K562 (cell line): ENCODE measurements around the gene SYNCRIP. TPM values are rescaled to one million over a fixed set of nuclear protein-coding genes. Genes with fewer than 3 reads are reported as not detected.

ENCODE experiments used
- ARNT ChIP-seq, 2 experiments: fragments of 450-650 bp; IDR thresholded peaks; 2 replicates each; pipeline ENCODE4 v1.6.1; 2016; ENCODE audit warnings: mild to moderate bottlenecking in 1 of 2
- BRF1 ChIP-seq: IDR thresholded peaks from 3 replicates; pipeline ENCODE4 v1.6.1; 2011; ENCODE audit warnings: borderline replicate concordance, mild to moderate bottlenecking; ENCODE audit not compliant: insufficient read length; ENCODE audit errors: extremely low read depth
- DNMT1 ChIP-seq: fragments of 450-650 bp; IDR thresholded peaks from 2 replicates; pipeline ENCODE4 v1.6.1; 2016; ENCODE audit warnings: antibody characterized with exemption, mild to moderate bottlenecking
- HDAC6 ChIP-seq: IDR thresholded peaks from 2 replicates; pipeline ENCODE4 v1.6.1; 2012; ENCODE audit warnings: low read depth, mild to moderate bottlenecking, control low read depth, inconsistent platforms, low read length, moderate library complexity
- KLF16 ChIP-seq: IDR thresholded peaks from 2 replicates; pipeline ENCODE4 v1.6.1; 2016; ENCODE audit warnings: antibody characterized with exemption
- MIER1 ChIP-seq: fragments of 450-650 bp; IDR thresholded peaks from 2 replicates; pipeline ENCODE4 v1.6.1; 2016; ENCODE audit warnings: antibody characterized with exemption, mild to moderate bottlenecking, low read depth
- POLR2A ChIP-seq: fragments of 450-650 bp; conservative IDR thresholded peaks from 2 replicates; pipeline ENCODE4 v1.6.1; 2016
- SAFB ChIP-seq: fragments of 200-400 bp; formaldehyde crosslinking; IDR thresholded peaks from 2 replicates; pipeline ENCODE4 v1.6.1; 2017; ENCODE audit warnings: low read depth, low read length, borderline replicate concordance
- SMAD2 ChIP-seq: fragments of 150-350 bp; IDR thresholded peaks from 2 replicates; pipeline ENCODE4 v1.6.1; 2014; ENCODE audit warnings: low read depth, mild to moderate bottlenecking, low read length
- TRIM24 ChIP-seq, 2 experiments: fragments of 450-650 bp; IDR thresholded peaks; 2 replicates each; pipeline ENCODE4 v1.6.1; 2016
- WHSC1 ChIP-seq: IDR thresholded peaks from one replicate; pipeline ENCODE4 v1.6.1; 2012; ENCODE audit warnings: low read length, control low read depth, inconsistent platforms
- ZFP1 ChIP-seq: fragments of 450-650 bp; formaldehyde crosslinking; IDR thresholded peaks from 2 replicates; pipeline ENCODE4 v1.4.0; 2020; ENCODE audit warnings: mild to moderate bottlenecking, mixed read lengths
- ZNF23 ChIP-seq: fragments of 250-450 bp; sonication (Bioruptor Pico); IDR thresholded peaks from 2 replicates; pipeline ENCODE4 v1.4.0; 2020; ENCODE audit warnings: mild to moderate bottlenecking
- ZNF551 ChIP-seq: fragments of 250-450 bp; sonication (Bioruptor Pico); IDR thresholded peaks from 2 replicates; pipeline ENCODE4 v1.5.0; 2021; ENCODE audit warnings: mild to moderate bottlenecking, moderate library complexity
- ZNF778 ChIP-seq: fragments of 450-650 bp; formaldehyde crosslinking; IDR thresholded peaks from 2 replicates; pipeline ENCODE4 v1.4.0; 2020; ENCODE audit warnings: mild to moderate bottlenecking, moderate library complexity
- ZNF785 ChIP-seq: fragments of 250-450 bp; sonication (Bioruptor Pico); IDR thresholded peaks from 2 replicates; pipeline ENCODE4 v1.4.0; 2020; ENCODE audit warnings: mild to moderate bottlenecking
- ZNF830 ChIP-seq: fragments of 250-450 bp; sonication (Bioruptor Pico); IDR thresholded peaks from 2 replicates; pipeline ENCODE4 v1.5.0; 2021; ENCODE audit warnings: mild to moderate bottlenecking
- polyA plus RNA-seq, 8 experiments: library from polyadenylated mRNA; depleted of rRNA in 4 of 8; stranded (reverse) in 5 of 8; unstranded in 3 of 8; fragments of >200 nt; fragmentation: Nextera tagmentation in 2 of 8; fragmentation: Illumina TruSeq in 1 of 8; extraction: Ambion mirVana in 2 of 8; extraction: Trizol in 1 of 8; gene quantifications; 2 replicates each; pipeline versions ENCODE4 v1.2.1 to v1.2.3, GENCODE V29; 2011 to 2014; ENCODE audit warnings: inconsistent platforms in 1 of 8, missing spikeins in 1 of 8
- total RNA-seq, 7 experiments: library from RNA; depleted of rRNA in 6 of 7; stranded (reverse); fragments of >200 nt in 6 of 7; fragmentation: Illumina TruSeq in 2 of 7; extraction: Trizol in 2 of 7; gene quantifications; 2 replicates each; pipeline versions ENCODE4 v1.2.1 to v1.2.3, GENCODE V29; 2011 to 2021; ENCODE audit warnings: low replicate concordance in 1 of 7
- TF ChIP-seq, protein P1 (sequence below): sonication (generic); formaldehyde crosslinking; IDR thresholded peaks from 2 replicates; pipeline ENCODE4 v1.8.1; 2023; ENCODE audit warnings: mild to moderate bottlenecking, missing genetic modification reagents
- TF ChIP-seq, protein P2 (sequence below): sonication (generic); formaldehyde crosslinking; IDR thresholded peaks from 2 replicates; pipeline ENCODE4 v1.8.1; 2023; ENCODE audit warnings: mild to moderate bottlenecking, missing genetic modification reagents, moderate library complexity
- TF ChIP-seq, protein P3 (sequence below): fragments of 450-650 bp; formaldehyde crosslinking; IDR thresholded peaks from 2 replicates; pipeline ENCODE4 v1.4.0; 2022; ENCODE audit warnings: missing genetic modification characterization
- TF ChIP-seq, protein P4 (sequence below), 2 experiments: fragments of 450-650 bp in 1 of 2; sonication (generic) in 1 of 2; formaldehyde crosslinking in 1 of 2; IDR thresholded peaks in 1 of 2; conservative IDR thresholded peaks in 1 of 2; 2 replicates each; pipeline versions ENCODE4 v1.6.1 to v1.8.1; 2016 to 2023; ENCODE audit warnings: mild to moderate bottlenecking in 2 of 2, moderate library complexity in 2 of 2, inconsistent platforms in 1 of 2, missing genetic modification reagents in 1 of 2
- TF ChIP-seq, protein P5 (sequence below): sonication (generic); formaldehyde crosslinking; IDR thresholded peaks from 2 replicates; pipeline ENCODE4 v1.8.0; 2022; ENCODE audit warnings: mild to moderate bottlenecking, missing genetic modification reagents, borderline replicate concordance

SYNCRIP gene
- total and polyA plus RNA-seq, 9 of the 15 experiments (the other 6 are each of a cell fraction or from before 2014, with no cell fraction given): 46.5 to 295 (median 140) TPM

DNA sequence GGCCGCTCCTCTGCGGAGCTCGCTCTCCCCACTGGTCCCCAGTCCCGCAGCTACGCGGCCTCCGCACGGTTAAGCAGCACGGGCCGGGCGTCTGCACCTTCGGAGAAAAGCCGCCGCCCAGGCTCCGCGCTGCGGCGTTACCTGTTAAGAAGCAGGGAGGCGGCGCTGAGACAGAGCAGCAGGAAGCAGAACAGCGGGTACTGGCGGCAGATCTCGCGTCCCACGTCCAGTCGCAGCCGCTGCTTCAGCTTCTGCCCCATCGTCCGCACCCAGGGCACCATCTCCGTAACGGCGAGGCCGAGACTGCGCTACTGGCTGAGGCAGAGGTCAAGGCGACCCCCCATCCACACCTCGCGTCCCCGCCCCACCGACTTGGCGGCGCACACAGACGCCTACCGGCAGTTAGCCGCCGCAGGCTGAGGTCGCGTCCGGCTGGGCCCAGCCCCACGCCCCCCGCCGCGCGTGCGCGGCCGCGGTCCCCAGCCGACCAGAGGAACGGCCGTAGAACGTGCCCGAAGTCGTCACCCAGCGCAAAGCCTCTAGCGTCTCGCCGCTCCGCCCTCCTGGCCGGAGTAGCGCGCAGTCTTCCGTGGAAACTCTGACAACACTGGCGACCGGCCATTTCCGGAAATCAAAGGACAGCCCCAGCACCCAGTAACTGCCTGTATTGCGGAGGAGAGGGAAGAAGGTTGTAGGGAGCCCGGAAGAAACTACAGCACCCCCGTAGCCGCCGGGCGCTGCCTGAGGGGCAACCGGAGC, 49.1 kb downstream of the SYNCRIP start, which contains the start of gene SNX14 (continued):
- no peak for TF ChIP-seq WHSC1
- TF ChIP-seq ZNF551 (CRISPR knock-in tag): no peak
- no peak for TF ChIP-seq ZNF778 (CRISPR knock-in tag)
- TF ChIP-seq, protein P1, sequence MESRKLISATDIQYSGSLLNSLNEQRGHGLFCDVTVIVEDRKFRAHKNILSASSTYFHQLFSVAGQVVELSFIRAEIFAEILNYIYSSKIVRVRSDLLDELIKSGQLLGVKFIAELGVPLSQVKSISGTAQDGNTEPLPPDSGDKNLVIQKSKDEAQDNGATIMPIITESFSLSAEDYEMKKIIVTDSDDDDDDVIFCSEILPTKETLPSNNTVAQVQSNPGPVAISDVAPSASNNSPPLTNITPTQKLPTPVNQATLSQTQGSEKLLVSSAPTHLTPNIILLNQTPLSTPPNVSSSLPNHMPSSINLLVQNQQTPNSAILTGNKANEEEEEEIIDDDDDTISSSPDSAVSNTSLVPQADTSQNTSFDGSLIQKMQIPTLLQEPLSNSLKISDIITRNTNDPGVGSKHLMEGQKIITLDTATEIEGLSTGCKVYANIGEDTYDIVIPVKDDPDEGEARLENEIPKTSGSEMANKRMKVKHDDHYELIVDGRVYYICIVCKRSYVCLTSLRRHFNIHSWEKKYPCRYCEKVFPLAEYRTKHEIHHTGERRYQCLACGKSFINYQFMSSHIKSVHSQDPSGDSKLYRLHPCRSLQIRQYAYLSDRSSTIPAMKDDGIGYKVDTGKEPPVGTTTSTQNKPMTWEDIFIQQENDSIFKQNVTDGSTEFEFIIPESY (CRISPR knock-in tag): peak; percentile 22
- no peak for TF ChIP-seq DNMT1
- TF ChIP-seq ZNF785 (CRISPR knock-in tag): no peak
- no peak for TF ChIP-seq ZFP1 (CRISPR knock-in tag)
- TF ChIP-seq, protein P2, sequence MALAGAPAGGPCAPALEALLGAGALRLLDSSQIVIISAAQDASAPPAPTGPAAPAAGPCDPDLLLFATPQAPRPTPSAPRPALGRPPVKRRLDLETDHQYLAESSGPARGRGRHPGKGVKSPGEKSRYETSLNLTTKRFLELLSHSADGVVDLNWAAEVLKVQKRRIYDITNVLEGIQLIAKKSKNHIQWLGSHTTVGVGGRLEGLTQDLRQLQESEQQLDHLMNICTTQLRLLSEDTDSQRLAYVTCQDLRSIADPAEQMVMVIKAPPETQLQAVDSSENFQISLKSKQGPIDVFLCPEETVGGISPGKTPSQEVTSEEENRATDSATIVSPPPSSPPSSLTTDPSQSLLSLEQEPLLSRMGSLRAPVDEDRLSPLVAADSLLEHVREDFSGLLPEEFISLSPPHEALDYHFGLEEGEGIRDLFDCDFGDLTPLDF (CRISPR knock-in tag): no peak; the same call in 1 of the 2 replicates
- no peak for TF ChIP-seq HDAC6
- no peak for TF ChIP-seq MIER1
- TF ChIP-seq SAFB: peak; percentile 76
- TF ChIP-seq, protein P3, sequence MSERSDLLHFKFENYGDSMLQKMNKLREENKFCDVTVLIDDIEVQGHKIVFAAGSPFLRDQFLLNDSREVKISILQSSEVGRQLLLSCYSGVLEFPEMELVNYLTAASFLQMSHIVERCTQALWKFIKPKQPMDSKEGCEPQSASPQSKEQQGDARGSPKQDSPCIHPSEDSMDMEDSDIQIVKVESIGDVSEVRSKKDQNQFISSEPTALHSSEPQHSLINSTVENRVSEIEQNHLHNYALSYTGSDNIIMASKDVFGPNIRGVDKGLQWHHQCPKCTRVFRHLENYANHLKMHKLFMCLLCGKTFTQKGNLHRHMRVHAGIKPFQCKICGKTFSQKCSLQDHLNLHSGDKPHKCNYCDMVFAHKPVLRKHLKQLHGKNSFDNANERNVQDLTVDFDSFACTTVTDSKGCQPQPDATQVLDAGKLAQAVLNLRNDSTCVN (CRISPR knock-in tag): no peak
- TF ChIP-seq POLR2A: peak; percentile 88
- no peak for TF ChIP-seq ZNF23 (CRISPR knock-in tag)
- TF ChIP-seq, protein P4, sequence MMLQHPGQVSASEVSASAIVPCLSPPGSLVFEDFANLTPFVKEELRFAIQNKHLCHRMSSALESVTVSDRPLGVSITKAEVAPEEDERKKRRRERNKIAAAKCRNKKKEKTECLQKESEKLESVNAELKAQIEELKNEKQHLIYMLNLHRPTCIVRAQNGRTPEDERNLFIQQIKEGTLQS (IDR thresholded peaks at IDR 0.05): peak; percentile 52; the same call in 1 of the 2 replicates
- TF ChIP-seq, protein P4 (CRISPR knock-in tag; conservative IDR thresholded peaks at IDR 0.05): no peak; the same call in 1 of the 2 replicates
- TF ChIP-seq TRIM24 (IDR thresholded peaks at IDR 0.05): peak in 1 of 2 experiments; percentile 44; a peak in 1 of 4 replicates
- TF ChIP-seq SMAD2: no peak
- no peak for TF ChIP-seq BRF1
- TF ChIP-seq ARNT (IDR thresholded peaks at IDR 0.05): no peak
- TF ChIP-seq, protein P5, sequence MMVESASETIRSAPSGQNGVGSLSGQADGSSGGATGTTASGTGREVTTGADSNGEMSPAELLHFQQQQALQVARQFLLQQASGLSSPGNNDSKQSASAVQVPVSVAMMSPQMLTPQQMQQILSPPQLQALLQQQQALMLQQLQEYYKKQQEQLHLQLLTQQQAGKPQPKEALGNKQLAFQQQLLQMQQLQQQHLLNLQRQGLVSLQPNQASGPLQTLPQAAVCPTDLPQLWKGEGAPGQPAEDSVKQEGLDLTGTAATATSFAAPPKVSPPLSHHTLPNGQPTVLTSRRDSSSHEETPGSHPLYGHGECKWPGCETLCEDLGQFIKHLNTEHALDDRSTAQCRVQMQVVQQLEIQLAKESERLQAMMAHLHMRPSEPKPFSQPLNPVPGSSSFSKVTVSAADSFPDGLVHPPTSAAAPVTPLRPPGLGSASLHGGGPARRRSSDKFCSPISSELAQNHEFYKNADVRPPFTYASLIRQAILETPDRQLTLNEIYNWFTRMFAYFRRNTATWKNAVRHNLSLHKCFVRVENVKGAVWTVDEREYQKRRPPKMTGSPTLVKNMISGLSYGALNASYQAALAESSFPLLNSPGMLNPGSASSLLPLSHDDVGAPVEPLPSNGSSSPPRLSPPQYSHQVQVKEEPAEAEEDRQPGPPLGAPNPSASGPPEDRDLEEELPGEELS (CRISPR knock-in tag): no peak
- TF ChIP-seq ZNF830 (CRISPR knock-in tag): peak; percentile 22; the same call in 1 of the 2 replicates
- TF ChIP-seq KLF16: peak; percentile 5; the same call in 1 of the 2 replicates
